HG02759 (cell line): ENCODE results near the gene BIK.
A peak's percentile ranks its signal among the peaks of the same experiment; 100 is the strongest.

Source experiments
- ATAC-seq: cut with Tn5 transposase; IDR thresholded peaks from one replicate; pipeline ENCODE4 v1.9.1; 2021; ENCODE audit warnings: mild to moderate bottlenecking, moderate library complexity; ENCODE audit not compliant: unreplicated experiment

BIK gene

GRCh38 chr22:43110444-43110926 lies at the start of gene BIK:
Gene BIK, plus strand, starts transcription at chr22:43110750. Its CDS starts 13,273 bp downstream, at chr22:43124023.
- ATAC-seq, result no peak

GRCh38 chr22:43066134-43066533 lies 44.4 kb upstream of the BIK start:
- no peak for ATAC-seq

- ATAC-seq, result no peak
Observed at GRCh38 chr22:43066844-43067385, 43.6 kb upstream of the BIK start.

GRCh38 chr22:43077121-43077877 lies 33.3 kb upstream of the BIK start:
- no peak for ATAC-seq

GRCh38 chr22:43078522-43078921 lies 32.0 kb upstream of the BIK start:
- no peak for ATAC-seq

- no peak for ATAC-seq
Observed at GRCh38 chr22:43079742-43080141, 30.8 kb upstream of the BIK start.

GRCh38 chr22:43080616-43081015 lies 29.9 kb upstream of the BIK start:
- ATAC-seq, result no peak

- no peak for ATAC-seq
Observed at GRCh38 chr22:43081968-43082367, 28.6 kb upstream of the BIK start.

- ATAC-seq, result no peak
Observed at GRCh38 chr22:43085658-43086606, 24.6 kb upstream of the BIK start.

- no peak for ATAC-seq
Observed at GRCh38 chr22:43088627-43088983, 21.9 kb upstream of the BIK start.

GRCh38 chr22:43088984-43089717 lies 21.4 kb upstream of the BIK start, which contains the start of gene TTLL1:
Gene TTLL1, minus strand, starts transcription at chr22:43089391. Its CDS starts 13,805 bp downstream, at chr22:43075586.
- ATAC-seq, result peak; percentile 95

GRCh38 chr22:43090130-43090789 lies 20.3 kb upstream of the BIK start:
- ATAC-seq, result no peak

GRCh38 chr22:43092085-43092484 lies 18.5 kb upstream of the BIK start:
- no peak for ATAC-seq

GRCh38 chr22:43094085-43094484 lies 16.5 kb upstream of the BIK start:
- no peak for ATAC-seq

- ATAC-seq, result no peak
Observed at GRCh38 chr22:43094551-43094950, 16.0 kb upstream of the BIK start.

GRCh38 chr22:43096420-43096819 lies 14.1 kb upstream of the BIK start:
- ATAC-seq, result no peak

- ATAC-seq, result no peak
Observed at GRCh38 chr22:43098356-43098755, 12.2 kb upstream of the BIK start.

GRCh38 chr22:43099095-43099494 lies 11.5 kb upstream of the BIK start:
- no peak for ATAC-seq

GRCh38 chr22:43100225-43100624 lies 10.3 kb upstream of the BIK start:
- no peak for ATAC-seq

- ATAC-seq, result no peak
Observed at GRCh38 chr22:43101306-43101705, 9.2 kb upstream of the BIK start.
